Stimulated activated memory B cell treated with anti-CD40 and anti-IgM and Interleukin-4, amounts not matched to agents 10 μg/mL and 1 μg/mL and 100 μg/mL, for 72 hours (primary cell): ENCODE results near the gene NR4A3.

Experiments used
- ATAC-seq: fragments of 150-1000 bp; cut with Tn5 transposase; 2 replicates; pipeline ENCODE4 v1.10.0; 2021
- H3K27ac Mint-ChIP-seq: one replicate; pipeline ENCODE4 v1.8.0; 2022; ENCODE audit warnings: mild to moderate bottlenecking, mixed read lengths
- H3K27me3 Mint-ChIP-seq: one replicate; pipeline ENCODE4 v1.8.0; 2022; ENCODE audit warnings: mixed read lengths
- H3K36me3 Mint-ChIP-seq: one replicate; pipeline ENCODE4 v1.8.0; 2022; ENCODE audit warnings: mixed read lengths
- H3K4me1 Mint-ChIP-seq: one replicate; pipeline ENCODE4 v1.8.0; 2022; ENCODE audit warnings: mixed read lengths
- H3K4me3 Mint-ChIP-seq: one replicate; pipeline ENCODE4 v1.8.0; 2022; ENCODE audit warnings: mild to moderate bottlenecking, moderate library complexity, mixed read lengths
- H3K9me3 Mint-ChIP-seq: one replicate; pipeline ENCODE4 v1.8.0; 2022; ENCODE audit warnings: mixed read lengths

The NR4A3 gene

GRCh38 chr9:99807956-99808355, 13.7 kb upstream of the NR4A3 start:
- H3K27me3 Mint-ChIP-seq = no peaks in the 10 kb centered on the region
- peak overlapping the region; percentile 77 for H3K27ac Mint-ChIP-seq
- no peak overlapping the region for H3K4me3 Mint-ChIP-seq
- no peaks in the 10 kb centered on the region for H3K9me3 Mint-ChIP-seq
- H3K36me3 Mint-ChIP-seq = peaks cover 52% of the 10 kb centered on the region
- ATAC-seq = no peak
- peaks cover 45% of the 10 kb centered on the region for H3K4me1 Mint-ChIP-seq

GRCh38 chr9:99808454-99808853, 13.2 kb upstream of the NR4A3 start:
- Mint-ChIP-seq H3K4me3 (no peak overlapping the region), H3K9me3 (no peaks in the 10 kb centered on the region), H3K36me3 (peaks cover 48% of the 10 kb centered on the region), H3K27me3 (no peaks in the 10 kb centered on the region), H3K27ac (peak overlapping the region; percentile 77), H3K4me1 (peaks cover 45% of the 10 kb centered on the region)
- ATAC-seq = no peak

GRCh38 chr9:99809586-99810319, 11.9 kb upstream of the NR4A3 start:
- ATAC-seq = no peak
- Mint-ChIP-seq H3K4me3 (no peak overlapping the region), H3K4me1 (peaks cover 46% of the 10 kb centered on the region), H3K9me3 (no peaks in the 10 kb centered on the region), H3K27me3 (no peaks in the 10 kb centered on the region), H3K36me3 (peaks cover 36% of the 10 kb centered on the region), H3K27ac (peak overlapping the region; percentile 77)

- Mint-ChIP-seq H3K36me3 (peaks cover 30% of the 10 kb centered on the region), H3K9me3 (no peaks in the 10 kb centered on the region), H3K27ac (peak overlapping the region; percentile 68), H3K4me3 (no peak overlapping the region), H3K4me1 (peaks cover 49% of the 10 kb centered on the region), H3K27me3 (no peaks in the 10 kb centered on the region)
- no peak for ATAC-seq
Measured at GRCh38 chr9:99811172-99811571, 10.5 kb upstream of the NR4A3 start.

- peaks cover 50% of the 10 kb centered on the region for H3K4me1 Mint-ChIP-seq
- H3K4me3 Mint-ChIP-seq = no peak overlapping the region
- peak overlapping the region; percentile 68 for H3K27ac Mint-ChIP-seq
- peaks cover 30% of the 10 kb centered on the region for H3K36me3 Mint-ChIP-seq
- no peaks in the 10 kb centered on the region for H3K9me3 Mint-ChIP-seq
- ATAC-seq = peak; percentile 74
- H3K27me3 Mint-ChIP-seq = no peaks in the 10 kb centered on the region
Measured at GRCh38 chr9:99811598-99812383, 9.9 kb upstream of the NR4A3 start.

- ATAC-seq = no peak
- peaks cover 14% of the 10 kb centered on the region for H3K36me3 Mint-ChIP-seq
- H3K4me3 Mint-ChIP-seq = no peak overlapping the region
- no peaks in the 10 kb centered on the region for H3K27me3 Mint-ChIP-seq
- H3K27ac Mint-ChIP-seq = no peak overlapping the region
- no peaks in the 10 kb centered on the region for H3K9me3 Mint-ChIP-seq
- peaks cover 46% of the 10 kb centered on the region for H3K4me1 Mint-ChIP-seq
Measured at GRCh38 chr9:99813739-99814138, 7.9 kb upstream of the NR4A3 start.

- H3K27ac Mint-ChIP-seq = no peak overlapping the region
- no peak overlapping the region for H3K4me3 Mint-ChIP-seq
- peaks cover 10% of the 10 kb centered on the region for H3K36me3 Mint-ChIP-seq
- H3K4me1 Mint-ChIP-seq = peaks cover 52% of the 10 kb centered on the region
- no peak for ATAC-seq
- no peaks in the 10 kb centered on the region for H3K27me3 Mint-ChIP-seq
- H3K9me3 Mint-ChIP-seq = no peaks in the 10 kb centered on the region
Measured at GRCh38 chr9:99814359-99814758, 7.3 kb upstream of the NR4A3 start.

GRCh38 chr9:99816392-99816791, 5.3 kb upstream of the NR4A3 start:
- no peak for ATAC-seq
- Mint-ChIP-seq H3K9me3 (no peaks in the 10 kb centered on the region), H3K4me3 (no peak overlapping the region), H3K4me1 (peaks cover 45% of the 10 kb centered on the region), H3K27me3 (no peaks in the 10 kb centered on the region), H3K27ac (no peak overlapping the region), H3K36me3 (peaks cover 7% of the 10 kb centered on the region)

- H3K27me3 Mint-ChIP-seq = no peaks in the 10 kb centered on the region
- H3K36me3 Mint-ChIP-seq = peaks cover 18% of the 10 kb centered on the region
- no peak for ATAC-seq
- H3K4me3 Mint-ChIP-seq = peak overlapping the region; percentile 95
- H3K9me3 Mint-ChIP-seq = no peaks in the 10 kb centered on the region
- peaks cover 50% of the 10 kb centered on the region for H3K4me1 Mint-ChIP-seq
- H3K27ac Mint-ChIP-seq = peak overlapping the region; percentile 91
Measured at GRCh38 chr9:99818500-99818899, 3.2 kb upstream of the NR4A3 start.

GRCh38 chr9:99819123-99819855, 2.4 kb upstream of the NR4A3 start:
- peaks cover 52% of the 10 kb centered on the region for H3K4me1 Mint-ChIP-seq
- H3K4me3 Mint-ChIP-seq = peak overlapping the region; percentile 95
- peak; percentile 78 for ATAC-seq
- H3K27ac Mint-ChIP-seq = peak overlapping the region; percentile 91
- no peaks in the 10 kb centered on the region for H3K9me3 Mint-ChIP-seq
- peaks cover 26% of the 10 kb centered on the region for H3K36me3 Mint-ChIP-seq
- H3K27me3 Mint-ChIP-seq = no peaks in the 10 kb centered on the region

- Mint-ChIP-seq H3K4me3 (peak overlapping the region; percentile 95), H3K4me1 (peaks cover 54% of the 10 kb centered on the region)
Measured at GRCh38 chr9:99819856-99820684, 1.6 kb upstream of the NR4A3 start.

GRCh38 chr9:99820685-99821395, 845 bp upstream of the NR4A3 start:
- Mint-ChIP-seq H3K4me3 (peak overlapping the region; percentile 95), H3K36me3 (peaks cover 42% of the 10 kb centered on the region), H3K9me3 (no peaks in the 10 kb centered on the region), H3K27me3 (no peaks in the 10 kb centered on the region), H3K4me1 (peaks cover 61% of the 10 kb centered on the region), H3K27ac (peak overlapping the region; percentile 91)
- peak; percentile 25 for ATAC-seq

More at GRCh38 chr9:99819856-99820684, 1.6 kb upstream of the NR4A3 start:
- peak overlapping the region; percentile 91 for H3K27ac Mint-ChIP-seq
- H3K36me3 Mint-ChIP-seq = peaks cover 34% of the 10 kb centered on the region
- ATAC-seq = peak; percentile 78
- no peaks in the 10 kb centered on the region for H3K27me3 Mint-ChIP-seq
- H3K9me3 Mint-ChIP-seq = no peaks in the 10 kb centered on the region

GRCh38 chr9:99822109-99822805, 572 bp downstream of the NR4A3 start:
- H3K36me3 Mint-ChIP-seq = peaks cover 56% of the 10 kb centered on the region

More at GRCh38 chr9:99822109-99822805, 572 bp downstream of the NR4A3 start:
- Mint-ChIP-seq H3K27ac (peak overlapping the region; percentile 91), H3K9me3 (no peaks in the 10 kb centered on the region), H3K4me1 (peaks cover 70% of the 10 kb centered on the region), H3K27me3 (no peaks in the 10 kb centered on the region), H3K4me3 (peak overlapping the region; percentile 95)
- ATAC-seq = no peak
